ENCODE results near the gene LSR. TPM values are rescaled to one million over a fixed set of nuclear protein-coding genes. Genes with fewer than 3 reads are reported as not detected.
"Not testable (repeated sequence)": the region's sequence is repeated elsewhere in the genome, so short reads cannot be mapped to it uniquely, and the experiment has no call there.

Gene LSR
- total RNA-seq, 4 donors from 2014 or later = 67.4 to 105 (median 80.8) TPM

GRCh38 chr19:35284153-35285094, 35.6 kb downstream of the LSR start:
- no peak for DNase-seq (ENCODE audit: low spot score in 2 of 2)
- peaks cover 6% of the 10 kb centered on the region for H3K36me3 ChIP-seq
- TF ChIP-seq POLR2AphosphoS5 (IDR thresholded peaks at IDR 0.05) (no peak), POLR2A (IDR thresholded peaks at IDR 0.05) (no peak), EP300 (IDR thresholded peaks at IDR 0.05) (no peak), CTCF (IDR thresholded peaks at IDR 0.05) (no peak)
- peaks cover 5% of the 10 kb centered on the region for H3K27me3 ChIP-seq
- peaks cover 21% of the 10 kb centered on the region for H3K4me1 ChIP-seq
- no peak overlapping the region for H3K4me3 ChIP-seq
- H3K27ac ChIP-seq = no peak overlapping the region
- 75% methylated on average over 17 of the region's 17 CpGs for WGBS
- no peaks in the 10 kb centered on the region for H3K9me3 ChIP-seq

GRCh38 chr19:35285095-35285449, 36.3 kb downstream of the LSR start:
- Histone ChIP-seq H3K36me3 (peaks cover under 1% of the 10 kb centered on the region), H3K9me3 (no peaks in the 10 kb centered on the region), H3K27me3 (peaks cover 8% of the 10 kb centered on the region), H3K4me3 (no peak overlapping the region), H3K4me1 (peaks cover 21% of the 10 kb centered on the region), H3K27ac (no peak overlapping the region)
- TF ChIP-seq EP300 (IDR thresholded peaks at IDR 0.05) (no peak), POLR2AphosphoS5 (IDR thresholded peaks at IDR 0.05) (no peak), CTCF (IDR thresholded peaks at IDR 0.05) (no peak)
- WGBS = 58% methylated on average over 1 of the region's 1 CpG
- DNase-seq (ENCODE audit: low spot score in 2 of 2) = no peak

GRCh38 chr19:35285465-35285864, 36.7 kb downstream of the LSR start:
- not testable (repeated sequence) for H3K36me3 ChIP-seq; H3K27ac ChIP-seq; H3K9me3 ChIP-seq; H3K4me3 ChIP-seq; DNase-seq (ENCODE audit: low spot score in 2 of 2)
- H3K27me3 ChIP-seq = peaks cover 11% of the 10 kb centered on the region
- peaks cover 17% of the 10 kb centered on the region for H3K4me1 ChIP-seq
- WGBS = 84% methylated on average over 3 of the region's 3 CpGs

GRCh38 chr19:35286101-35286500, 37.3 kb downstream of the LSR start:
- not testable (repeated sequence) for DNase-seq (ENCODE audit: low spot score in 2 of 2); H3K9me3 ChIP-seq; H3K27ac ChIP-seq; H3K4me3 ChIP-seq; H3K36me3 ChIP-seq
- H3K4me1 ChIP-seq = peaks cover 11% of the 10 kb centered on the region
- 68% methylated on average over 5 of the region's 5 CpGs for WGBS
- peaks cover 17% of the 10 kb centered on the region for H3K27me3 ChIP-seq

GRCh38 chr19:35287713-35288112, 38.9 kb downstream of the LSR start:
- no peak for DNase-seq (ENCODE audit: low spot score in 2 of 2)
- Histone ChIP-seq H3K36me3 (no peaks in the 10 kb centered on the region), H3K9me3 (no peaks in the 10 kb centered on the region), H3K27me3 (peaks cover 33% of the 10 kb centered on the region), H3K27ac (no peak overlapping the region), H3K4me3 (no peak overlapping the region), H3K4me1 (peaks cover 1% of the 10 kb centered on the region)
- TF ChIP-seq POLR2AphosphoS5 (IDR thresholded peaks at IDR 0.05) (no peak), POLR2A (IDR thresholded peaks at IDR 0.05) (no peak), CTCF (IDR thresholded peaks at IDR 0.05) (no peak), EP300 (IDR thresholded peaks at IDR 0.05) (no peak)
- WGBS = 89% methylated on average over 10 of the region's 10 CpGs

GRCh38 chr19:35288331-35288730, 39.5 kb downstream of the LSR start:
- no peak for DNase-seq (ENCODE audit: low spot score in 2 of 2)
- Histone ChIP-seq H3K27ac (no peak overlapping the region), H3K9me3 (no peaks in the 10 kb centered on the region), H3K4me3 (no peak overlapping the region), H3K27me3 (peaks cover 38% of the 10 kb centered on the region), H3K4me1 (peaks cover 2% of the 10 kb centered on the region), H3K36me3 (no peaks in the 10 kb centered on the region)
- 48% methylated on average over 2 of the region's 2 CpGs for WGBS
- TF ChIP-seq EP300 (IDR thresholded peaks at IDR 0.05) (no peak), POLR2AphosphoS5 (IDR thresholded peaks at IDR 0.05) (no peak), POLR2A (IDR thresholded peaks at IDR 0.05) (no peak), CTCF (IDR thresholded peaks at IDR 0.05) (no peak)

Measured in suprapubic skin (tissue), 4 donors.